ENCODE data around the gene S100A2.

- no peak for TF ChIP-seq CTCF (IDR thresholded peaks at IDR 0.05)
- no peak for TF ChIP-seq POLR2A (IDR thresholded peaks at IDR 0.05)
Observed at GRCh38 chr1:153602749-153603148, 37.1 kb upstream of the S100A2 start.
